ENCODE data around the gene SFMBT1.

Gene SFMBT1

DNA sequence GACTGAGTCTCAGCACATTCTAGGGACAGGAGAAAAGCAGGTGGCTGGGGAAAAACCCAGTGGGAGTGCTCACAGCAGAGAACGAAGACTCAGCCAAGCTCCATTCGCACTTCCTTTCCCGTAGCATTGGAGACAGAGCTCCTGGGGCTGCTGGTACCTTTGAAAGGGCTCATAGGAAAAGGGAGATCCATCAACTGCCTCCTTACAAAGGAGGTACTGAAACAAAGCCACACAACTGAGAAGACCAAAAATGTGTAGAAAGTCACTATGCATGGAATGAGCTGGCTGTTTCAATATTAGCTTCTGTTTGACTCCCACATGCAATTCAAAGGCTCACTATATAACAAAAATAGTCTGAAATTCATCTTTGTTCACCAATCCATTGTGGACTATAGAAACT lies 165.4 kb downstream of the SFMBT1 start:
- no peak for DNase-seq

DNA sequence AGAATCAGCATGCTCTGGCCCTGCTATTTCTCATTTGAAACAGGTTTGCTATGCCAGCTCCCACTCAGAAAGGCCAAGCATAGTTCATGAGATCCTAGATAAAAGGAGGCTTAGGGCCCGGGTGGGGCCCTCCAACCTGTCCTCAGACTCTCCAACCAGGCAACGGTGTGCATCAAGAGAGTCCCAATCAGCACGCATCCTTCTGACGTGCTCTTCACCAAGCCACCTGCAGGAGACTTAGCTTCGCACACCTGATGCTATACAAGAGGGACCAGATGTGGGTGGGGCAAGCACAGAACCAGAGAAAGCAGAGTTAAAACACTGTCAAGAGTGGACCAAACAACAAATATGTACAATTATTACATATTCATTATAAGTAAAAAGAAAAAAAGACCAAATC lies 165.8 kb downstream of the SFMBT1 start:
- DNase-seq = no peak

- DNase-seq = no peak
Observed at GRCh38 chr3:52879581-52879980, 166.3 kb downstream of the SFMBT1 start.

DNA sequence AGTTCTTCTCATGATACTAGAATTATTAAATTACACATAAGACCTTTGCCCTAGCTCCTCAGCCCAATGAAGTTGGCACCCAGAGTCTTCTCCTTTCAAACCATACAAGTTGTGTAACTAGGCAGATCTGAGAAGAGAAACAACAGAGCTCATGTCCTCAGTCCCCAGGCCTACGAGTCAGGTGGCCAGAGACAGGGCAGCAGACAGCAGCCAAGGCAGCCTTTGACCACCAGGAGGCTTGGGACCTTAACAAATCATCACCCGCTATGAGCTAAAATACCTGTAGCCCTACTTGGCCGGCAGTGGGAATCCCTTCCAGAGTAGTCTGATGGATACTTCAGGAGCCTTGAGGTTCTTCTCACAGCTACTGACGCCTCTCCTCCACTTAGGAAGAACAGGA lies 166.8 kb downstream of the SFMBT1 start:
- no peak for DNase-seq

GRCh38 chr3:52877085-52877484 lies 168.8 kb downstream of the SFMBT1 start:
- no peak for DNase-seq

DNA sequence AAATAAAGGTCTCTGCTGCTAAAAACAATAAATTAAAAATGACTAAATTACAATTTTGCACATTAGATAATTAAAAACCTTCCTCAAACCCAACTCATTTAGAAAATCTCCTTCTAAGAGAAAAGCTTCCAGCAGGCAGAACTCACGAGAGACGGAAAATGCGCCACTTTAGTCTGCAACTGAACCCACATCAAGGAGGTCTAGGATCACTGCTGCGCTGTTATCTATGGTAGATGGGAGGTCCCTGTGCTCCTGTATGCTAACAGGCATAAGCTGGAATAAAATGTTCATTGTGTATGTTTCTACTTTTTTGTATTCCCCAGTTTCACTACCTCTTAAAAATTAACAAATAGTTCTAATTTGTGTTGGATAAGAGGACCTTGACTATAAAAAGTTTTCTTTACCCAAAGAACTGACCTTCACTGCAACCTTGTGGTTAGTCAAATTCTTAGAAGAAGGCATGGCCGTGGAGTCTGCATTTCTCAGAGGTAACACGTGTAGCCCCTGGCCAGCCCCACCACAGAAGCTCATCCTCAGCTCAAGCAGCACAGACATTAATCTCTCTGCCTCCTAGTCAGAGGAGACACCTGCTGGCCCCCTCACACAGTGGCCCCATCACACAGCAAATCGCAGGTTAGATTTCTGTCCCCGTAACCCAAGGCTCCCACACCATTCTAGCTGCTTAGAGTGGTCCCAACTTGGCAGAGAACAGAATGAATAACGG lies 170.8 kb downstream of the SFMBT1 start:
- no peak for DNase-seq

DNA sequence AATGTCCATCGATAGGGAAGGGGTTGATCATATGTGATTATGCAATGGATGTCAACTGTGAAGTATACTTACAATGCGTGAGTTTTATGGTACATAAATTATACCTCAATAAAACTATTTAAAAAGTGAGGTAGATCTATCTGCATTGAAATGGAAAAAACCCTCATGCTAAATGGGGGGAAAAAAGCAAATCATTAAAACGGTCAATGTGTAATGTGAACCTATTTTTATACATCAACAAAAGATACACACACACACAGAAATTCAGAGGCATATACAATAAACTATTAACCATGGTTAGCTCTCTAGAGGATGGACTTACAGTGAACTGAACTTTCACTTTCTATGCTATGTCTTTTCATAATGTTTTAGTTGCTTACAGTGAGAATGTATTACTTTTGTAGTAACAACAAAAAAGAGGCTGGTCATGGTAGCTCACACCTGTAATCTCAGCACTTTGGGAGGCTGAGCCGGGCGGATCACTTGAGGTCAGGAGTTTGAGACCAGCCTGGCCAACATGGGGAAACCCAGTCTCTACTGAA lies 171.6 kb downstream of the SFMBT1 start:
- no peak for DNase-seq

- DNase-seq = no peak
Observed at GRCh38 chr3:52873433-52874159, 172.3 kb downstream of the SFMBT1 start.

DNA sequence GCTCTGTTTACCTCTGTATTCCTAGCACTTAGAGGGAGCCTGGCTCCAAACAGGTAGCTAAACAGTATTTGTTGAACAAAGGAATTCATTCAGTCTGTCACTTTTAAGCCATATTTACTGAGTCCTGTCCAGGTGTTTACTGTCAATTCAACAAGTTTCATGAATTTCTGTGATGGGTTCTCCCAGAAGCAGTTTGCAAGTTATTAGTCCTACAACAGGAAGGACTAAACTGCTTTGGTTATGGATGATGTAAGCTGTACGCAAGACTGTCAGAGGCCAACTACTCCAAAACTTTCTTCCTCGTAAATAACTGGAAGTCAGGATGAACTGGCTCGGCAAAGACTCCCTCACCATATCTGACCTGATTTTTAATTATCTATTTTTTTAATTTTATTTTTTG lies 173.6 kb downstream of the SFMBT1 start:
- DNase-seq = no peak

- DNase-seq = no peak
Observed at GRCh38 chr3:52871761-52872160, 174.1 kb downstream of the SFMBT1 start.

DNA sequence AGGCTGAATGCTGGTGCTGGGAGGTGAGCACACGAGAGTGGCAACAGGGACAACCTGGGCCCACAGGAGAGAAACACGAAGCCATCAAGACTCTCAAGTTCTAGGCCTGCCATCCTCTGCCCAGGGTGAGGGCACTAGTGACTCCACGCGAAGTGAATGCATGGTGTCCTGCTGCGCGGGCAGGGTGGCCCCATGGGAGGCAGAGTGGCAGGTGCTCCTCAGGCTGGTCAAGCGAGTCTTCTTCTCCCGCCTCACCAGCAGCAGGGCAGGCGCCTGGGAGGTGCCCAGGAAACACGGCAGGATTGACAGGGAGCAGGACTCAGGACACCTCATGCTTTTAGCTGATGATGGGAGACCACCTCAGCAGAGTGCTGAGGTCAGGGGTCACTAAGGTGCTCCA lies 175.4 kb downstream of the SFMBT1 start:
- no peak for DNase-seq

DNA sequence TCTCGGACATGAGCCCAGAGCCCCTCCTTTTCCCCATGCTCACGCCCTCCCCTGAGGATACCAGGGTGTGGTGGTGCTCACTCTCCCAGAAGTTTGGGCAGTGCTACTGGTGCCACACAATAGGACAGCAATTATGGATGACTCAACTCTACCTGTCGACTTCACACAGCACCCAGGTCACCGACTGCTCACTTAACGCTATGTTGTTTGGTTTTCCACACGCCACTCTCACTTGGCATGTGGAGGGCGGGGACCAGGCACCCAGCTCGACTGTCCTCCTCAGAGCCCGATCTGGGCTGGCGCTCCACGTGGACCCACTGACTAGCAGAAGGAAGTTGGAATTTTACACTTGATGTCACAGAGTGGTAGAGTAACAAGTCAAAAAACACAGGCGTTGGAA lies 179.4 kb downstream of the SFMBT1 start:
- no peak for DNase-seq

DNA sequence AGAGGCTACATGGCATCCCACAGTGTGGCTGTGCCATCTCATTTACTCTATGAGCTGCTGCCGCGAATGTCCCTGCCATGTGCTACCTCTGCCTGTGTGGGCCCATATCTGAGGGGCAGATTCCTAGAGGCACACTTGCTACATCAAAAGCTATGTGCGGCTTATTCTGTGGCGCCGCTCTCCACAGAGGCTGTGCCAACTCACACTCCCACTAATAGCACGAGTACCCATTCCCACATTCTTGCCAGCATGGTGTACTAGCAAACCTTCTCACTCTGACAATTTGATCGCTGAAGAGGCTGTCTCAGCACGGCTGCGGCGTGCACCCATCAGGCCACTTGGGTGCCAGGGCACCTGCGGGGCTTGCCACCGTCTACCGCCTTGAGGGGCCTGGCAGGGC lies 179.9 kb downstream of the SFMBT1 start:
- DNase-seq = no peak

- no peak for DNase-seq
Observed at GRCh38 chr3:52860424-52860768, 185.5 kb downstream of the SFMBT1 start.

- no peak for DNase-seq
Observed at GRCh38 chr3:52859686-52860423, 186.0 kb downstream of the SFMBT1 start.

DNA sequence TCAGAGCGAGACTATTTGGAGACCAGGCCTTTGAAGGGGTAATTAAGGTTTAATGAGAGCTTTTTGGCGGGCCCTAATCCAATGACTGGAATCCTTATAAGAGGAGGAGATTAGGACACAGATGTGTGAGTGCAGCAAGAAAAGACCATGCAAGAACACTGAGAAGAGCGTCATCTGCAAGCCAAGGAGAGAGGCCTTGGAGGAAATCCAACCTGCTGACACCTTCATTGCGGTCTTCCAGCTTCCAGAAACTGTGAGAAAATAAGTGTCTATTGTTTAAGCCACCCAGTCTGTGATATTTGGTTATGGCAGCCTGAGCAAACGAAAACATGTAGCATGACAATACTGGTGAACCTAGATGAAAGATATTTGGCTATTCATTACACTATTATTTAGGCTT lies 188.0 kb downstream of the SFMBT1 start:
- DNase-seq = no peak

GRCh38 chr3:52857133-52857532 lies 188.7 kb downstream of the SFMBT1 start:
- DNase-seq = no peak

DNA sequence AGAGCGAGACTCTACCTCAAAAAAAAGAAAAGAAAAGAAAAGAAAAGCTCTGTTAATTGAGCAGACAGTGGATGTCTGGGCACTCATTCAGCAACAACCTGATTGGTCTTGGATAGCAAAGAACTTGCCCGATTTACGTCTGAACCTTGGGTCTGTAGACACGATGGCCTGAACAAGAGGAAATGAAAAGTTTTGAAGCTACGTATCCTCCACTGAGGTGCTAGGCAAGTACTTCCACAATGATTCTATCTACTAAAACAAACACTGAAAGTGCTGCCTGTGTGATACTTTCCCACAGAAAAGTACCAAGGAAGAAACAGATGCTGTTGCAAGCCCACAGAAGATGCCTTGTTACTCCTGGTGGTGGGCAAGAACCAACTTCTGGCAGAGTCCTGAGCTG lies 189.2 kb downstream of the SFMBT1 start:
- DNase-seq = no peak

DNA sequence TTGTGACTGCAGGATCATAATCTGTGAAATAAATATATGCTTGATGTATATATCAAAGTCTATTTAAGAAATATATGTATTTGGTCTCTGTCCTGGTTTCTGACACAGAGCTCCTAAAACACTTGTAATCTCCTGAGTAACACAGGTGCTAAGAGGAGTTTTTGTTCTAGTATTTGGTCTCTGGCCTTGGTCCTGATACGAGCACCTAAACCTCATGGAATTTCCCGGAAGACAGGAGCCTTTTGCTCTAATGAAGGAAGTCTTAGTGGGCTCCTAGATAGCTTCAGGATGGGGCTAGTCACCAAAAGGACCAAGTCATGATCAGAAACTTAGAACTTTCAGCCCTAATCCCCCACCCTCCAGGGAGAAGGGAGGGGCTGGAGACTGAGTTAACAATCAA lies 191.9 kb downstream of the SFMBT1 start:
- DNase-seq = no peak
